H9 (cell line): ENCODE measurements around the gene VPS9D1. TPM values are rescaled to one million over a fixed set of nuclear protein-coding genes. Genes with fewer than 3 reads are reported as not detected.

Experiments
- DNase-seq: peaks from one replicate; pipeline ENCODE4 v3.0.0-alpha.2; 2017
- H2AFZ ChIP-seq: one replicate; pipeline ENCODE4 v1.6.1; 2013; ENCODE audit warnings: mild to moderate bottlenecking, low read length, control low read depth, moderate library complexity
- H2AK5ac ChIP-seq: 2 replicates; pipeline ENCODE4 v1.6.1; 2013; ENCODE audit warnings: low read length, control low read depth, mixed read lengths; ENCODE audit not compliant: insufficient read length
- H2BK120ac ChIP-seq: one replicate; pipeline ENCODE4 v1.6.1; 2013; ENCODE audit warnings: low read depth, mild to moderate bottlenecking, low read length, control low read depth, inconsistent platforms; ENCODE audit not compliant: poor library complexity, severe bottlenecking
- H2BK12ac ChIP-seq: 2 replicates; pipeline ENCODE4 v1.6.1; 2013; ENCODE audit warnings: low read length, control low read depth, mixed read lengths, low read depth; ENCODE audit not compliant: insufficient read length
- H2BK15ac ChIP-seq: 2 replicates; pipeline ENCODE4 v1.6.1; 2013; ENCODE audit warnings: low read depth, low read length, control low read depth
- H2BK20ac ChIP-seq: one replicate; pipeline ENCODE4 v1.6.1; 2013; ENCODE audit warnings: low read depth, mild to moderate bottlenecking, low read length, control low read depth, inconsistent platforms; ENCODE audit not compliant: poor library complexity, severe bottlenecking
- H2BK5ac ChIP-seq: 2 replicates; pipeline ENCODE4 v1.6.1; 2013; ENCODE audit warnings: low read length, control low read depth, mixed read lengths; ENCODE audit not compliant: insufficient read length
- H3K14ac ChIP-seq: 2 replicates; pipeline ENCODE4 v1.6.1; 2013; ENCODE audit warnings: low read length, control low read depth; ENCODE audit not compliant: insufficient read depth
- H3K18ac ChIP-seq: 2 replicates; pipeline ENCODE4 v1.6.1; 2013; ENCODE audit warnings: low read depth, mild to moderate bottlenecking, mixed read lengths, low read length, control low read depth; ENCODE audit not compliant: insufficient read length
- H3K23ac ChIP-seq: 2 replicates; pipeline ENCODE4 v1.6.1; 2013; ENCODE audit warnings: low read length, control low read depth, mixed read lengths, low read depth; ENCODE audit not compliant: insufficient read length
- H3K23me2 ChIP-seq: 2 replicates; pipeline ENCODE4 v1.6.1; 2013; ENCODE audit warnings: low read depth, mild to moderate bottlenecking, mixed read lengths, low read length, control low read depth; ENCODE audit not compliant: insufficient read length, poor library complexity, severe bottlenecking
- H3K27ac ChIP-seq: 2 replicates; pipeline ENCODE4 v1.5.1; 2013; ENCODE audit warnings: low read length, control low read depth, mixed read lengths, low read depth; ENCODE audit not compliant: insufficient read length
- H3K27me3 ChIP-seq: 2 replicates; pipeline ENCODE4 v1.6.1; 2013; ENCODE audit warnings: low read length, control low read depth, inconsistent platforms; ENCODE audit not compliant: insufficient read depth
- H3K4ac ChIP-seq: 2 replicates; pipeline ENCODE4 v1.6.1; 2013; ENCODE audit warnings: low read depth, mild to moderate bottlenecking, control low read depth, inconsistent platforms, low read length, moderate library complexity
- H3K4me1 ChIP-seq: 2 replicates; pipeline ENCODE4 v1.6.1; 2013; ENCODE audit warnings: low read length, control low read depth, inconsistent platforms; ENCODE audit not compliant: insufficient read depth
- H3K4me2 ChIP-seq: 2 replicates; pipeline ENCODE4 v1.6.1; 2013; ENCODE audit warnings: low read length, control low read depth, mixed read lengths; ENCODE audit not compliant: insufficient read length, insufficient read depth
- H3K56ac ChIP-seq: 2 replicates; pipeline ENCODE4 v1.6.1; 2013; ENCODE audit warnings: low read depth, mild to moderate bottlenecking, mixed read lengths, low read length, control low read depth; ENCODE audit not compliant: insufficient read length
- H3K79me1 ChIP-seq: 2 replicates; pipeline ENCODE4 v1.6.1; 2013; ENCODE audit warnings: low read depth, mild to moderate bottlenecking, moderate library complexity, low read length, control low read depth, inconsistent platforms; ENCODE audit not compliant: insufficient read depth, poor library complexity, severe bottlenecking
- H3K79me2 ChIP-seq: 2 replicates; pipeline ENCODE4 v1.6.1; 2013; ENCODE audit warnings: low read length, control low read depth, inconsistent platforms; ENCODE audit not compliant: insufficient read depth
- H3K9ac ChIP-seq: 2 replicates; pipeline ENCODE4 v1.6.1; 2013; ENCODE audit warnings: low read length, control low read depth, mixed read lengths; ENCODE audit not compliant: insufficient read length; ENCODE audit errors: extremely low read depth
- H3K9me3 ChIP-seq: one replicate; pipeline ENCODE4 v1.6.1; 2013; ENCODE audit warnings: low read depth, low read length, inconsistent platforms; ENCODE audit not compliant: control insufficient read depth
- H3T11ph ChIP-seq: one replicate; pipeline ENCODE4 v1.6.1; 2013; ENCODE audit warnings: mild to moderate bottlenecking, low read length, control low read depth, inconsistent platforms
- H4K20me1 ChIP-seq: one replicate; pipeline ENCODE4 v1.6.1; 2013; ENCODE audit not compliant: control insufficient read depth, insufficient read length, insufficient read depth
- H4K5ac ChIP-seq: 2 replicates; pipeline ENCODE4 v1.6.1; 2013; ENCODE audit warnings: low read depth, mild to moderate bottlenecking, mixed read lengths, low read length, control low read depth; ENCODE audit not compliant: insufficient read length
- H4K8ac ChIP-seq: replicated peaks from 2 replicates; pipeline ENCODE4 v1.6.1; 2013; ENCODE audit warnings: low read length, control low read depth, mixed read lengths, low read depth; ENCODE audit not compliant: insufficient read length
- H4K91ac ChIP-seq: 2 replicates; pipeline ENCODE4 v1.6.1; 2013; ENCODE audit warnings: low read depth, mild to moderate bottlenecking, moderate library complexity, mixed read lengths, low read length, control low read depth; ENCODE audit not compliant: insufficient read length
- H3K27ac Mint-ChIP-seq, 3 experiments: 2 replicates in 2 of 3; 3 replicates in 1 of 3; pipeline ENCODE4 v1.8.0; 2020 to 2021; ENCODE audit warnings: mixed read lengths in 3 of 3, mild to moderate bottlenecking in 1 of 3, moderate library complexity in 1 of 3
- H3K27me3 Mint-ChIP-seq: 2 replicates; pipeline ENCODE4 v1.8.0; 2021; ENCODE audit warnings: low read depth, mild to moderate bottlenecking, moderate library complexity, mixed read lengths
- H3K36me3 Mint-ChIP-seq, 3 experiments: 2 replicates in 2 of 3; 3 replicates in 1 of 3; pipeline ENCODE4 v1.8.0; 2020 to 2021; ENCODE audit warnings: low read depth in 3 of 3, mixed read lengths in 3 of 3; ENCODE audit not compliant: insufficient read depth in 1 of 3
- H3K4me1 Mint-ChIP-seq, 2 experiments: 2 replicates each; pipeline ENCODE4 v1.8.0; 2020; ENCODE audit warnings: mixed read lengths in 2 of 2
- H3K4me3 Mint-ChIP-seq, 2 experiments: 2 replicates in 1 of 2; 3 replicates in 1 of 2; pipeline ENCODE4 v1.8.0; 2020 to 2021; ENCODE audit warnings: mild to moderate bottlenecking in 2 of 2, mixed read lengths in 2 of 2, moderate library complexity in 1 of 2
- H3K9me3 Mint-ChIP-seq, 2 experiments: 2 replicates in 1 of 2; 3 replicates in 1 of 2; pipeline ENCODE4 v1.8.0; 2020; ENCODE audit warnings: mild to moderate bottlenecking in 2 of 2, mixed read lengths in 2 of 2, moderate library complexity in 1 of 2
- CTCF ChIP-seq: fragments of 200-600 bp; sonication (generic); conservative IDR thresholded peaks from 3 replicates; pipeline ENCODE4 v1.8.0; 2021; ENCODE audit warnings: antibody characterized with exemption, mild to moderate bottlenecking
- WGBS: extraction: QIAGEN DNeasy Blood & Tissue Kit; methylation state at CpG from one replicate; pipeline ENCODE4 v1.1.7; 2013; ENCODE audit warnings: missing lambda C conversion rate, low lambda C conversion rate, mixed read lengths; ENCODE audit not compliant: insufficient read length; ENCODE audit errors: extremely low coverage; 5-methylcytosine and 5-hydroxymethylcytosine counted together
- total RNA-seq: library from RNA; stranded (reverse); gene quantifications from 2 replicates; pipeline ENCODE4 v1.2.1, GENCODE V29; 2021

Gene VPS9D1
- total RNA-seq, 1 experiment from 2014 or later = 6.0 TPM

DNA sequence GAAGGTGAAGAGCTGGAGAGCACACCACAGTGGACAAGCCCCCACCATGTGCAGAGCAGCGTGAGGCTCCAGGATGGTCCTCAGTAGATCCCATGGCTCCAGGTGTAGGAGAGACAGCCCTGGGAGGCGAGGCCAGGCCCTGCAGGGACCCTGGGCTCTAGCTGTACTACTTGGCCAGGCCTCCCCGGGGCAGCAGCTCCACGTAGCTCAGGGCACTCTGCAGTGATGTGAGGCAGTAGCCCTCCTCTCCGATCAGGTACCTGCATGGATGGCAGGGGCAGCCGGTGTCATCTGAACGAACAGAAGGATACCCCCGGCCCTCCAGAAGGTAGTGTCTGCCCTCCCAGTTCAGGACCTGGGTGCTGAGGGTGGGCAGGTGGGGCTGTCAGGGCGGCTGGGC is 13.0 kb downstream of the VPS9D1 start:
- Histone ChIP-seq H3K4me1 (no peaks in the 10 kb centered on the region), H2BK5ac (no peak overlapping the region), H3K18ac (no peak overlapping the region), H3T11ph (no peak overlapping the region), H2BK120ac (no peak overlapping the region), H3K4ac (no peak overlapping the region), H4K91ac (no peak overlapping the region), H3K23me2 (peaks cover 10% of the 10 kb centered on the region), H3K9me3 (no peaks in the 10 kb centered on the region), H2BK15ac (no peak overlapping the region), H2AFZ (no peak overlapping the region), H4K5ac (no peak overlapping the region), H2AK5ac (no peak overlapping the region), H3K79me1 (no peaks in the 10 kb centered on the region), H3K9ac (no peak overlapping the region), H3K79me2 (no peaks in the 10 kb centered on the region), H3K4me2 (no peak overlapping the region), H3K14ac (no peak overlapping the region), H3K27ac (no peak overlapping the region), H2BK12ac (no peak overlapping the region), H3K27me3 (no peaks in the 10 kb centered on the region), H3K56ac (no peak overlapping the region), H2BK20ac (no peak overlapping the region), H4K20me1 (no peaks in the 10 kb centered on the region), H3K23ac (no peak overlapping the region), H4K8ac (no peak overlapping the region)
- peaks cover 13 to 18% of the 10 kb centered on the region in 2 experiments for H3K4me1 Mint-ChIP-seq
- H3K27ac Mint-ChIP-seq = no peak overlapping the region
- no CpG with 5 or more reads among the region's 9 CpGs for WGBS
- H3K4me3 Mint-ChIP-seq = no peak overlapping the region
- peaks cover 0 to 1% (median 0%) of the 10 kb centered on the region in 3 experiments; a peak in 1 of 7 replicates for H3K36me3 Mint-ChIP-seq
- peaks cover 28% of the 10 kb centered on the region for H3K27me3 Mint-ChIP-seq
- TF ChIP-seq CTCF = no peak
- DNase-seq = no peak
- no peaks in the 10 kb centered on the region for H3K9me3 Mint-ChIP-seq
